Measurements from ENCODE around the gene CFAP46.

- no peak for TF ChIP-seq CTCF (IDR thresholded peaks at IDR 0.05)
- no peak for TF ChIP-seq POLR2A (IDR thresholded peaks at IDR 0.05)
Observed at GRCh38 chr10:132946311-132946710, 3.9 kb upstream of the CFAP46 start.

All from esophagus squamous epithelium (tissue), 4 donors.